H1 (cell line): ENCODE measurements around the gene L3MBTL2.

Source experiments
- BACH1 ChIP-seq: IDR thresholded peaks from 2 replicates; pipeline ENCODE4 v1.6.1; 2012; ENCODE audit warnings: low read length, improper control_type of control experiment
- CBX8 ChIP-seq: fragments of 300-800, 300-1000 bp; sonication (generic); IDR thresholded peaks from 2 replicates; pipeline ENCODE4 v1.7.1; 2016; ENCODE audit warnings: low read depth, low read length, borderline replicate concordance
- NRF1 ChIP-seq: IDR thresholded peaks from 2 replicates; pipeline ENCODE4 v1.6.1; 2011; ENCODE audit warnings: mild to moderate bottlenecking, low read depth, low read length, improper control_type of control experiment
- POLR2A ChIP-seq, 2 experiments: IDR thresholded peaks; 1 replicate in 1 of 2; 2 replicates in 1 of 2; pipeline ENCODE4 v1.6.1; 2011; ENCODE audit warnings: low read depth in 2 of 2, low read length in 2 of 2, mild to moderate bottlenecking in 2 of 2; ENCODE audit errors: control extremely low read depth in 1 of 2
- TF ChIP-seq, protein P1 (sequence below): fragments of 300-600 bp; sonication (generic); IDR thresholded peaks from 2 replicates; pipeline ENCODE4 v1.7.1; 2012; ENCODE audit warnings: low read length, moderate library complexity, mild to moderate bottlenecking, inconsistent platforms; ENCODE audit not compliant: insufficient replicate concordance
- TF ChIP-seq, protein P2 (sequence below): IDR thresholded peaks from 2 replicates; pipeline ENCODE4 v1.6.1; 2011; ENCODE audit warnings: low read length, improper control_type of control experiment

DNA sequence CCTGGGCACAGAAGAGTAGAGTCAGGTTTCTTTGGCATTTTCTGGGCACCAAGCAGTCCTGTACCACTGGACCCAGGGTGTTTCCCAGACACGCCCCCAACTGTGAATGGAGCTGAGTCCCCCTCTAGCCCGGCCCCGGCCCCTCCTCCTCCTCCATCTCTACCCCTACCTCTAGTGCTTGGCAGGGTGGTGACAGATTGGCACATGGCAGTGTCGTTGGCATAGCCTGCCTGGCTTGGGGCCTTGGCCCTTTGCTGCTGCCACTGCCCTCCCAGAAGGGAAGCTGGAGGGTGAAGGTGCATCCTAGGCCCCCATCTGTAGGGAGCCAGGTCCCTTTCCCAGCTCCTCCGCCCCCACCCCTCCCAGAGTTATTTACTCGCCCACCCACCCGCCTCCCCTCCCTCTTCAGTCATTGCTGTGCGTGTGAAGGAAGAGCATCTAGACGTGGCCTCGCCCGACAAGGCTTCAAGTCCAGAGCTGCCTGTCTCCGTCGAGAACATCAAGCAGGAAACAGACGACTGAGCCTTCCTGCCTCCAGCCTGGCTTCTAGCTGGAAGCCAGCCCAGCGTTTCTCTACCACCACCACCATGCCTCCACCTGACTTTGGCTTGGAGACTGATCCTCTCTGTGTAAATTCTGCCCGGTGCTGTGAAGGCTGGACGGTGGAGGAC is 24.8 kb downstream of the L3MBTL2 start:
- TF ChIP-seq, protein P1, sequence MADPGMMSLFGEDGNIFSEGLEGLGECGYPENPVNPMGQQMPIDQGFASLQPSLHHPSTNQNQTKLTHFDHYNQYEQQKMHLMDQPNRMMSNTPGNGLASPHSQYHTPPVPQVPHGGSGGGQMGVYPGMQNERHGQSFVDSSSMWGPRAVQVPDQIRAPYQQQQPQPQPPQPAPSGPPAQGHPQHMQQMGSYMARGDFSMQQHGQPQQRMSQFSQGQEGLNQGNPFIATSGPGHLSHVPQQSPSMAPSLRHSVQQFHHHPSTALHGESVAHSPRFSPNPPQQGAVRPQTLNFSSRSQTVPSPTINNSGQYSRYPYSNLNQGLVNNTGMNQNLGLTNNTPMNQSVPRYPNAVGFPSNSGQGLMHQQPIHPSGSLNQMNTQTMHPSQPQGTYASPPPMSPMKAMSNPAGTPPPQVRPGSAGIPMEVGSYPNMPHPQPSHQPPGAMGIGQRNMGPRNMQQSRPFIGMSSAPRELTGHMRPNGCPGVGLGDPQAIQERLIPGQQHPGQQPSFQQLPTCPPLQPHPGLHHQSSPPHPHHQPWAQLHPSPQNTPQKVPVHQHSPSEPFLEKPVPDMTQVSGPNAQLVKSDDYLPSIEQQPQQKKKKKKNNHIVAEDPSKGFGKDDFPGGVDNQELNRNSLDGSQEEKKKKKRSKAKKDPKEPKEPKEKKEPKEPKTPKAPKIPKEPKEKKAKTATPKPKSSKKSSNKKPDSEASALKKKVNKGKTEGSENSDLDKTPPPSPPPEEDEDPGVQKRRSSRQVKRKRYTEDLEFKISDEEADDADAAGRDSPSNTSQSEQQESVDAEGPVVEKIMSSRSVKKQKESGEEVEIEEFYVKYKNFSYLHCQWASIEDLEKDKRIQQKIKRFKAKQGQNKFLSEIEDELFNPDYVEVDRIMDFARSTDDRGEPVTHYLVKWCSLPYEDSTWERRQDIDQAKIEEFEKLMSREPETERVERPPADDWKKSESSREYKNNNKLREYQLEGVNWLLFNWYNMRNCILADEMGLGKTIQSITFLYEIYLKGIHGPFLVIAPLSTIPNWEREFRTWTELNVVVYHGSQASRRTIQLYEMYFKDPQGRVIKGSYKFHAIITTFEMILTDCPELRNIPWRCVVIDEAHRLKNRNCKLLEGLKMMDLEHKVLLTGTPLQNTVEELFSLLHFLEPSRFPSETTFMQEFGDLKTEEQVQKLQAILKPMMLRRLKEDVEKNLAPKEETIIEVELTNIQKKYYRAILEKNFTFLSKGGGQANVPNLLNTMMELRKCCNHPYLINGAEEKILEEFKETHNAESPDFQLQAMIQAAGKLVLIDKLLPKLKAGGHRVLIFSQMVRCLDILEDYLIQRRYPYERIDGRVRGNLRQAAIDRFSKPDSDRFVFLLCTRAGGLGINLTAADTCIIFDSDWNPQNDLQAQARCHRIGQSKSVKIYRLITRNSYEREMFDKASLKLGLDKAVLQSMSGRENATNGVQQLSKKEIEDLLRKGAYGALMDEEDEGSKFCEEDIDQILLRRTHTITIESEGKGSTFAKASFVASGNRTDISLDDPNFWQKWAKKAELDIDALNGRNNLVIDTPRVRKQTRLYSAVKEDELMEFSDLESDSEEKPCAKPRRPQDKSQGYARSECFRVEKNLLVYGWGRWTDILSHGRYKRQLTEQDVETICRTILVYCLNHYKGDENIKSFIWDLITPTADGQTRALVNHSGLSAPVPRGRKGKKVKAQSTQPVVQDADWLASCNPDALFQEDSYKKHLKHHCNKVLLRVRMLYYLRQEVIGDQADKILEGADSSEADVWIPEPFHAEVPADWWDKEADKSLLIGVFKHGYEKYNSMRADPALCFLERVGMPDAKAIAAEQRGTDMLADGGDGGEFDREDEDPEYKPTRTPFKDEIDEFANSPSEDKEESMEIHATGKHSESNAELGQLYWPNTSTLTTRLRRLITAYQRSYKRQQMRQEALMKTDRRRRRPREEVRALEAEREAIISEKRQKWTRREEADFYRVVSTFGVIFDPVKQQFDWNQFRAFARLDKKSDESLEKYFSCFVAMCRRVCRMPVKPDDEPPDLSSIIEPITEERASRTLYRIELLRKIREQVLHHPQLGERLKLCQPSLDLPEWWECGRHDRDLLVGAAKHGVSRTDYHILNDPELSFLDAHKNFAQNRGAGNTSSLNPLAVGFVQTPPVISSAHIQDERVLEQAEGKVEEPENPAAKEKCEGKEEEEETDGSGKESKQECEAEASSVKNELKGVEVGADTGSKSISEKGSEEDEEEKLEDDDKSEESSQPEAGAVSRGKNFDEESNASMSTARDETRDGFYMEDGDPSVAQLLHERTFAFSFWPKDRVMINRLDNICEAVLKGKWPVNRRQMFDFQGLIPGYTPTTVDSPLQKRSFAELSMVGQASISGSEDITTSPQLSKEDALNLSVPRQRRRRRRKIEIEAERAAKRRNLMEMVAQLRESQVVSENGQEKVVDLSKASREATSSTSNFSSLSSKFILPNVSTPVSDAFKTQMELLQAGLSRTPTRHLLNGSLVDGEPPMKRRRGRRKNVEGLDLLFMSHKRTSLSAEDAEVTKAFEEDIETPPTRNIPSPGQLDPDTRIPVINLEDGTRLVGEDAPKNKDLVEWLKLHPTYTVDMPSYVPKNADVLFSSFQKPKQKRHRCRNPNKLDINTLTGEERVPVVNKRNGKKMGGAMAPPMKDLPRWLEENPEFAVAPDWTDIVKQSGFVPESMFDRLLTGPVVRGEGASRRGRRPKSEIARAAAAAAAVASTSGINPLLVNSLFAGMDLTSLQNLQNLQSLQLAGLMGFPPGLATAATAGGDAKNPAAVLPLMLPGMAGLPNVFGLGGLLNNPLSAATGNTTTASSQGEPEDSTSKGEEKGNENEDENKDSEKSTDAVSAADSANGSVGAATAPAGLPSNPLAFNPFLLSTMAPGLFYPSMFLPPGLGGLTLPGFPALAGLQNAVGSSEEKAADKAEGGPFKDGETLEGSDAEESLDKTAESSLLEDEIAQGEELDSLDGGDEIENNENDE: no peak
- no peak for TF ChIP-seq CBX8
- no peak for TF ChIP-seq NRF1
- no peak for TF ChIP-seq POLR2A (IDR thresholded peaks at IDR 0.05; ENCODE audit: control extremely low read depth in 1 of 2, low read depth in 2 of 2, low read length in 2 of 2)
- TF ChIP-seq, protein P2, sequence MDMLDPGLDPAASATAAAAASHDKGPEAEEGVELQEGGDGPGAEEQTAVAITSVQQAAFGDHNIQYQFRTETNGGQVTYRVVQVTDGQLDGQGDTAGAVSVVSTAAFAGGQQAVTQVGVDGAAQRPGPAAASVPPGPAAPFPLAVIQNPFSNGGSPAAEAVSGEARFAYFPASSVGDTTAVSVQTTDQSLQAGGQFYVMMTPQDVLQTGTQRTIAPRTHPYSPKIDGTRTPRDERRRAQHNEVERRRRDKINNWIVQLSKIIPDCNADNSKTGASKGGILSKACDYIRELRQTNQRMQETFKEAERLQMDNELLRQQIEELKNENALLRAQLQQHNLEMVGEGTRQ: no peak
- no peak for TF ChIP-seq BACH1
